MV-4-11 (cell line): ENCODE results near the gene CNR2.
A peak's percentile ranks its signal among the peaks of the same experiment; 100 is the strongest.
"Not testable (repeated sequence)": the region's sequence is repeated elsewhere in the genome, so short reads cannot be mapped to it uniquely, and the experiment has no call there.

ENCODE experiments used
- DNase-seq: peaks from one replicate; lab custom pipeline; 2025; lab: John Stamatoyannopoulos, UW

The CNR2 gene

GRCh38 chr1:23885222-23885621 is 27.9 kb downstream of the CNR2 start:
- no peak for DNase-seq

DNA sequence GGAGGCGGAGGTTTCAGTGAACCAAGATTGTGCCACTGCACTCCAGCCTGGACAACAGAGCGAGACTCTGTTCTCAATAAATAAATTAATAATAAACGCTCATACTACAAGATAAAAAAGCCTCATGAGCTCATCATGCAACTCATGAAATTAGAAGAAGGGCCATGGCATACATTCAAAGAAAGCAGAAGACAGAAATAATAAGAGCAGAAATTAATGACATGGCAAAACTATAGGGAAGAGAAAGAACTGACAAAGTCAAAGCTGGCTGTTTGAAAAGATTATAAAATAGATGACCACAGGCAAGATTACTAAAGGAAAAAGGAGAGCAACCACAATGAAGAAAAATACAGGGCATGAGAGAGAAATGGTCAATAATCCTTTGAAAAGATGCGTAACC is 30.4 kb downstream of the CNR2 start:
- no peak for DNase-seq

DNA sequence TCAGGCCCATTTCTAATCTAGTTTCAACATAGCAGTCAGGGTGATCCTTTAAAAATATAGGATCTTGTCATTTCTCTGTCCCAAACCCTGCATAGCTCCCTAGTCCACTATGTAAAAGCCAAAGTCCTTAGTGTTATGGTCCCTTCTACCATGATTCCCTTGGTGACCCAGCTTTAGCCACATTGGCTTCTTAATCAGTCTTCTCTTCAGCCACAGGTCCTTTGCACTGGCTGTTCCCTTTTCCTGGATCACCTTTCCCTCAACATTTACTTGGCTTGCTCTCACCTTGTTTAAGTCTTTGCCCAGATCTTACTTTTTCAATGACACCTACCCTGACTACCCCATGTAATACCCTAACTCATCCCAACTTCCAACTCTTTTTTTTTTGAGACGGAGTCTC is 33.4 kb downstream of the CNR2 start:
- DNase-seq = no peak

- DNase-seq = no peak
These were observed 34.5 kb downstream of the CNR2 start for GRCh38 chr1:23878668-23879067.

GRCh38 chr1:23875382-23875781 is 37.8 kb downstream of the CNR2 start:
- no peak for DNase-seq

- no peak for DNase-seq
These were observed 40.7 kb downstream of the CNR2 start for GRCh38 chr1:23872421-23872820.

DNA sequence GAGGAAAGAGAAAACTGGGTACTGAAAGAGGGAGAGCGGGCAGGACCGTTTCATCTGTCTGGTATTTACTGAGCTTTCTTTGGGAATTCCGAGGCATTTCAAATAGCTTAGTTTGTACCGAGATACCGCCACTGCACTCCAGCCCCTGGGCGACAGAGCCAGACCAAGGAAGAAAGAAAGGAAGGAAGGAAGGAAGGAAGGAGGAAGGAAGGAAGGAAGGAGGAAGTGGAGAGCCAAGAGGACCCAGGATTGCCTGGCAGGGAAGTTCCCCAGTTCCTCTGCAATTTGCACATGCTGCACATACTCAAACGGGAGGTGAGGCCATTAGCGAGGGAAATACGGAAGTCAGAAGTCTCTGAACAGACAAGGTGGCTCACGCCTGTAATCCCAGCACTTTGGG is 44.1 kb downstream of the CNR2 start:
- peak; percentile 10 for DNase-seq

DNA sequence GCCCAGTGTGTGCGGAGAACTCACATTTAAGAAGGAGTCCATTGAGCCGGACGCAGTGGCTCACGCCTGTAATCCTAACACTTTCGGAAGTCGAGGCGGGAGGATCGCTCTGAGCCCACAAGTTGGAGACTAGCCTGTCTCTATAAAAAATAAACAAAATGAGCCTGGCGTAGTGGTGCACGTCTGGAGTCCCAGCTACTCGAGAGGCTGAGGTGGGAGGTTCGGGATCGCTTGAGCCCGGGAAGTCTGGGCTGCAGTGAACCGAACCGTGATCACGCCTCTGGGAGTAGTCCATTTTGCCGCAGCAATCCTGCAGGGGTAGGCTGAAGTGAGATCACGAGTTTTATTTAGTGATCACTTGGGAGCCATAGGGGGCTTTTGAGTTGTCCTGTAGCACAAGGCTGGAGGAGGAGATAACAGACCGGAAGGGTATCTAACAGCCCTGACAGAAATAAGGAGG is 44.6 kb downstream of the CNR2 start:
- DNase-seq = no peak

DNA sequence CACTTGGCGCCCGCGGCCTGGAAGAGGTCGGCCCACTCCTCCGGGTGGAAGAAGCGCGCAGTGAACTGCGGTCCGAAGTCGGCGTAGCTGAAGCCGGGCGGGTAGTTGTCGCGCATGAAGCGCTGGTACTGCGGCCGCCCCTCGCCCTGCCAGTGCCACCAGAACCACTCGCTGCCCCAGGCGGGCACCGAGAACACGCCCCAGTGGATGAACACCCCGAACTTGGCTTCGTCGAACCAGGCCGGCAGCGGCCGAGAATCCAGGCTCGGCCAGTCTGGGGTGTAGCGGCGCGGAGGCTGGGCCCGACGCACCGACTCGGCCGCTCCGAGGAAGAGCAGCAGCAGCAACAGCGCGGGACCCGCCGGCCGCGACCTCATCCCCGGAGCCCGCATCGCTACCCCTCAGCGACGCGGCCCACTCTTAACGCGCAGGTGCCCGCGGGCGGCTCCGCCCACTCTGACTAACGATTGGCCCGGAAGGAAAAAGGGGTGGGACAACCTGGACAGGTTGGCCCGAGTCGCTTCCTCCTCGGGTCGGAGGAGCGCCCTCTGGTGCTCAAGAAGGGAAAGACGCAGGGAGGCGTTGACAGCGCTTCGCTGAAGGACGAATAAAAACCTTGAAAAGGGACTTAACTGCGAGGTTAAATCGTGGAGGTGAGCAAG is 45.1 kb downstream of the CNR2 start, which contains the start of gene FUCA1:
Gene FUCA1 (minus strand): TSS at position 396 of the 662 bp plus-strand sequence. CDS start 4 bp downstream, at position 392.
- peak; percentile 87 for DNase-seq

- DNase-seq = no peak
These were observed 45.6 kb downstream of the CNR2 start for GRCh38 chr1:23867542-23867894.

- peak; percentile 91 for DNase-seq
These were observed 47.6 kb downstream of the CNR2 start for GRCh38 chr1:23865543-23865930.

- peak; percentile 59 for DNase-seq
These were observed 48.2 kb downstream of the CNR2 start for GRCh38 chr1:23864801-23865542.

DNA sequence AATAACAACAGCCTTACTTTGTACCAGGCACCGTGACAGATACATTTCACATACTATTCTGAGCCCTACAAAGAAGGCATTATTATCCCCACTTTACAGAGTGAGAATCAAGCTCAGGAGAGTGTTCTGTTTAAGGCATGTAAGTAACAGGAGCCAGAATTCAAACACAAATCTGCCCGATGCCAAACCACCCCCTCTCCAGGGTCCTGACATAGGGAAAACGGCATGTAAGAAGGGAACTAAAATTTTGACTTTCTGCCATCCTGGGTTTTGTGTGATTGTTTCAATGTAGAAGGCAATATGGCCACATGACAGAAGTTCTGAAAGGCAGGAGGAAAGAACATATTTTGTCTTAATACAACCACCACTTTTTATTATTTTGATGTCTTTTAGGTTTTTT is 50.5 kb downstream of the CNR2 start:
- DNase-seq = no peak

DNA sequence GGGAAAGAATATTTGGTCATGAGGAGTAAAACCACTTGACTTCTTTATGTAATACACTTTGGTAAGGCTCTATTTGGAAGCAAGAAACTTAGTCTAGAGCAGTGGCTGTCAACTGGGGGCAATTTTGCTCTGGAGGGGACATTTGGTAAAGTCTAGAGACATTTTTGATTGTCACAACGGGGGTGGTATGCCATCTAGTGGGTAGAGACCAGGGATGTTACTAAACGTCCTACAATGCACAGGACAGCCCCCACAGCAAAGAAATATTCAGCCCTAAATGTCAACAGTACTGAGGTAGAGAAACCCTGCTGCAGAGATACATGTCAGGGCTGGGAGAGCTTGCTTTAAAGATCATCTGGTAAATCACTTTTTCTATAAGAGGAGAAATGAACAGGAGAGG is 58.6 kb downstream of the CNR2 start:
- peak; percentile 24 for DNase-seq

- DNase-seq = not testable (repeated sequence)
These were observed 60.0 kb downstream of the CNR2 start for GRCh38 chr1:23853124-23853523.

DNA sequence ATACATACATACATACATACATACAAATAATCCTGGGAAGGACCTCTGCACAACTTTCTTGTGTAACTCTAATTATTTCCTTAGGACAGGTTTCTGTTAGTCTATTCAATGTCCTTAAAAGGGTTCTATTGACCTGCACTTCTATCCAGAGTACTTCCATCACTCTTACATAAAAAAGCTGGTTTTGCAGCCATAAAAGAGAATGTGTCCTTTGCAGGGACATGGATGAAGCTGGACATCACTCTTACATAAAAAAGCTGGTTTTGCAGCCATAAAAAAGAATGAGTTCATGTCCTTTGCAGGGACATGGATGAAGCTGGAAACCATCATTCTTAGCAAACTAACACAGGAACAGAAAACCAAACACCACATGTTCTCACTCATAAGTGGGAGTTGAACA is 61.8 kb downstream of the CNR2 start:
- not testable (repeated sequence) for DNase-seq

DNA sequence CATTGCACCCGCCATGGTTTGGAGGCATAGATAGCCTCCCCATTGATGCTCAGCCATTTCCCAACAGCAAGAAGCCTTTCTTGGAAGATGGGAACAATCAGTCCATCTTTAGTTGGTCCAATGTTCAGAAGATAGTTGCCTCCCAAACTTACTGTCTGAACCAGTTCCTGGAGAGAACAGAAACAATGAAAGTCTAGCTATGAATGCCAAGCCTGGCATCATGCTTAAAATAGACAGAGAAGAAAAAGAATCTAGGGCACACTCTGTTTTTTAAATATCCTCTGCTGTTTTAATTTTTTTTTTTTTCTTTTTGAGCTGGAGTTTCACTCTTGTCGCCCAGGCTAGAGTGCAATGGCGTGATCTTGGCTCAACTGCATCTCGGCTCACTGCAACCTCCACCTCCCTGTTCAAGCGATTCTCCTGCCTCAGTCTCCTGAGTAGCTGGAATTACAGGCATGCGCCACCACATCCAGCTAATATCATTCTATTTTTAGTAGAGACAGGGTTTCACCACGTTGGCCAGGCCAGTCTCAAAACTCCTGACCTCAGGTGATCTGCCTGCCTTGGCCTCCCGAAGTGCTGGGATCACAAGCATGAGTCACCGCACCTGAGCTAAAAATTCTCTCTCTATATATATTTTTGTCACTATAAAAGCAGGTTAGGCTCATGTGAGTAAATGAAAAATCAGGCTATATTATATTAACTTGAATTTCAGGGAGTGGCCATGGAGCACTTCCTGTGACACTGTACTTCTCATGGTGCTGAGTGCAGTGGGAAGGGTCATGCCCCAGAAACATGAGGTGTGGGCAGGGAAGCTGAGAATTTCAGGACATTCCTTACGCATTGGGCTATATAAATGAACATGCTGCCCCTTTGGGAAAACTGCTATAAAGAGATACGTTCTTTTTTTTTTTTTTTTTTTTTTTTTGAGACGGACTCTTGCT is 64.2 kb downstream of the CNR2 start:
- DNase-seq = no peak

DNA sequence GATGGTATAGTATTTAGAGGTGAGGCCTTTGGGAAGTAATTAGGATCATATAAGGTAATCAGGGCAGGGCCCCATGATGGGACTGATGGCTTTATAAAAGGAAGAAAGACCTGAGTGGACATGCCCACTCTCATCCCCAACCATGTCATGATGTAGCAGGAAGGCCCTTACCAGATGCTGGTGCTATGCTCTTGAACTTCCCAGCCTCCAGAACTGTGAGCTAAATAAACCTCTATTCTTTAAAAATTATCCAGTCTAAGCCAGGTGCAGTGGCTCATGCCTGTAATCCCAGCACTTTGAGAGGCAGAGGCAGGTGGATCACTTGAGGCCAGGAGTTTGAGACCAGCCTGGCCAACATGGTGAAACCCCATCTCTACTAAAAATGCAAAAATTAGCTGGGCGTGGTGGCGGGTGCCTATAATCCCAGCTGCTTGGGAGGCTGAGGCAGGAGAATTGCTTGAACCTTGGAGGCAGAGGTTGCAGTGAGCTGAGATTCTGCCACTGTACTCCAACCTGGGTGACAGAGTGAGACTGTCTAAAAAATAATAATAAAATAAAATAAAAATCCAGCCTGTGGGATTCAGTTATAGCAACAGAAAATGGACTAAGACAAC is 65.6 kb downstream of the CNR2 start:
- DNase-seq = not testable (repeated sequence)

GRCh38 chr1:23845163-23845562 is 68.0 kb downstream of the CNR2 start:
- DNase-seq = peak; percentile 15

DNA sequence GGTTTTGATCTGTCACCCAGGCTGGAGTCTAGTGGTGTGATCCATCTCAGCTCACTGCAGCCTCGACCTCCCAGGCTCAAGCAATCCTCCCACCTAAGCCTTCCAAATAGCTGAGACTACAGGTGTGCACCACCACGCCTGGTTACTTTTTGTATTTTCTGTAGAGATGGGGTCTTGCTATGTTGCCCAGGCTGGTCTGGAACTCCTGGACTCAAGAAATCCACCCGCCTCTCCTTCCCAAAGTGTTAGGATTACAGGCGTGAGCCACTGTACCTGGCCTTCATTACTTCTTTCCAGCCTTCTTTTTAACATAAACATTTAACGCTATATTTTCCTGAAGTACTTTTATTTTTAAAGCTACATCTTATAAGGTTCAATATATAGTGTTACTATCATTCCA is 69.5 kb downstream of the CNR2 start:
- no peak for DNase-seq

GRCh38 chr1:23838401-23838866 is 74.7 kb downstream of the CNR2 start:
- peak; percentile 58 for DNase-seq

GRCh38 chr1:23837908-23838307 is 75.3 kb downstream of the CNR2 start:
- no peak for DNase-seq
